HG03066 (cell line): ENCODE results near the gene RRP1B.

Experiments used
- ATAC-seq: cut with Tn5 transposase; IDR thresholded peaks from one replicate; pipeline ENCODE4 v1.9.1; 2021; ENCODE audit warnings: low read depth; ENCODE audit not compliant: unreplicated experiment

Gene RRP1B

DNA sequence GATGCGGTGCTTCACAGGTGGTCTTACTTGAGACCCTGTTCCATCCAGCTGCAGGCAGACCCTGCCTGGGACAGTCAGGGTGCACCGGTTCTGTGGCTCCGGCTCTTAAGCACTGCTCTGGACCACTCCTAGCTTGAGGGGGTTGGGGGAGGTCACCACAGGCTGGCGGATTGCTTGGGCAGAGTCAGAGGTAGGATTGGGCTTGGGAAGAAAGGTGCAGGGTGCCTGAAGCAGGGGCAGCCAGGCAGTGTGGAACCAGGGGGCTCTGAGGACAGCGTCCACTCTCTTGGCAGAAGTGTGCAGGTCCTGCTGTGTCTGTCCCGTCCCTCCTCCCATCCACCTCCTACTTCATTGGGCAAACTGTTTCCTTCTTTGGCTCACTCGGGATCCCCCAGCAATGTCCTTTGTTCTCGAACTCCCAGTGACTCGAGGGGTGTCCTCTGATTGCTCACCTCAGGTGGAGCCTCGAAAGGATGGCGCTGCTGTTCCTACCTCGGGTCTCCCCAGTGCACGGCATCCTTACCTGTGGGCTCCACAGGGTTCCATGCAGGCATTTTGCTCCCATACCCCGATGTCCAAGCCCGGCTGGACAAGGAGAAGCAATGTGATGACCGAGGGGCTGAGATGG, 61.3 kb downstream of the RRP1B start:
- no peak for ATAC-seq

DNA sequence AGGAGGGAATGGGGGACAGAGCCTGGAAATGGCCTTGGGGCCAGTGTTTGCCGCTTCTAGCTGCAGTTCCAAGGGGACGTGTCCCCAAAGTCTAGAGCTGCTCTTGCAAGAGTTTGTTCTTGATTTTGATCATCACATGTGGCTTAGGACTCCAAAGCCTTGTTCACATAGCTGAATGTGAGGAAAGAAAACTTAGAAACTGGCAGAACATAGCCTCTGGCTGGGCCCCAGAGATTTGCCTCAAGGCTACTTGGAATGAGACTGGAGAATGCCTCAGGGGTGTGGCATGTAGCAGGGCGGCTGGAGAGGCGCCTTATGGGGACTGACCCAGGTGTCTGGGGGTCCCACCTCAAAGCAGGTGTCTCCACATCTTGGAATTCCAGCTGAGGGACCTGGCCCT, 61.8 kb downstream of the RRP1B start:
- no peak for ATAC-seq

DNA sequence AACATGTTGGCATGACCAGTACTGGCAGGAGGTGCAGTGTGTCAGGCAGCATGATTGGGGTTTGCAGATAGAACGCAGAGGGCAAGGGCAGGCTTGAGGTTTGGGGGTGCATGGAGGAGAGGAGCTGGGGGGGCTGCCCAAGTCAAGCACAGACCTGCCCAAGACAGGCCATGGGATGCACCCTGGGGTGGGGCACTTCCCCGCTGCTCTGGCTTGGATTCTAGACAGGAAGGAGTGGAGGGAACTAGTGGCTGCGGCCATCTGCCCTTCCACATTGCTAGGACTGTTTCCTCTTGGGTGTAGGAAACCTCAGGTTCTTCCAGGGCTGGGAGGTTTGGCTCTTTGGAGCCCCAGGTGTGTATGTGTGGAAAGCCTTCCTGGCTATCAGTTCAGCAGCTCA, 62.6 kb downstream of the RRP1B start:
- no peak for ATAC-seq

DNA sequence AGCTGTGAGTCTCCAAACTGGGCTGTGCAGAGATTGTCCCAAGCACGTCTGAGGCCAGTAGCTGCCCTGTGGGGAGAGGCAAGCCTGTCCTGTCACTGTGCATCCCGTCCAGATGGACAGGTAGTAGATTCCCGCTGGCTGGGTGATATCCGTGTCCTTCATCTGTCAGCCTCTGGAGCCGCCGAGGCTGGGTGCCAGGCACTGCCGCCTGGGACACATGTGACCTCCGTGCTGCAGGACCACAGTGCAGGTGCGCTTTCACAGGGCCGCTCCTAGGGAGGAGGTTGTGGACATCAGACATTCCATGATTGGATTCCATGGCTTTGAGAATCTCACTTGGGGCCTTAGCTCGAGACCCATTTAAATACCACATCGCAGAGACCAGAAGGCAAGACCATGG, 64.3 kb downstream of the RRP1B start:
- no peak for ATAC-seq

DNA sequence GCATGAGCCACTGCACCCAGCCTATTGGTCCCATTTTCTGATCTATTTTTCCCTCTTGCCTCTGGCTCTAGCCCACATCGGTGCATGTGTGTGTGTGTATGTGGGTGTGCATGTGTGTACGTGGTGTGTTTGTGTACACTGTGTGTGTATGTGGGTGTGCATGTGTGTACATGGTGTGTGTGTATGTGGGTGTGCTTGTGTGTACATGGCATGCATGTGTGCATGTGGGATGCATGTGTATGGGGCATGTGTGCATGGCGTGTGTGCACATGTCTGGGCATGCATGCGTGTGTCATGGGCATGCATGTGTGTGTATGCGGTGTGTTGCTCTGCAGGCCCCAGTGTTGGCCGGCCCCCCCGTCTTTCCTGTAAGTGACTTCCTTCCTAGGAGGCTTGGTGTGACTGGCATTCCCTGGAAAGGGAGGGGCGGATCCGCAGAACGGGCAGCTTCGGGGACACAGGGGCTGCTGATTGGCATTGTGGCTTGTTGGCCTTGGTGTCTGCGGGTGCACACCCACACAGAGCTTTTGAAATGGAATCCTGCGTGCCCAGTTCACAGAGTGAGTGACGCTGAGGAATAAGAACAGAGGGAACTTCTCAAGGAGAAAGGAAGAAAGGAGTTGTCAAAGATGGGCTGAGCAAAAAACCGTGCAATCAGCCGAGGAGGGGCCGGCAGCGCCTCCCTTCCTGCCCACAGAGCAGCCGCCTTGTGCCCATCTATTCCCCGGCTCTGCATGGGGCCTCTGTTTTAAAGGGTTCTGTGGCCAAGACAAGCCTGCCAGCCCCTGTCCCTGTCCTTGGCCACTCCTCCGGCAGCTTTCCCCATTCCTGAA, 67.5 kb downstream of the RRP1B start:
- no peak for ATAC-seq

DNA sequence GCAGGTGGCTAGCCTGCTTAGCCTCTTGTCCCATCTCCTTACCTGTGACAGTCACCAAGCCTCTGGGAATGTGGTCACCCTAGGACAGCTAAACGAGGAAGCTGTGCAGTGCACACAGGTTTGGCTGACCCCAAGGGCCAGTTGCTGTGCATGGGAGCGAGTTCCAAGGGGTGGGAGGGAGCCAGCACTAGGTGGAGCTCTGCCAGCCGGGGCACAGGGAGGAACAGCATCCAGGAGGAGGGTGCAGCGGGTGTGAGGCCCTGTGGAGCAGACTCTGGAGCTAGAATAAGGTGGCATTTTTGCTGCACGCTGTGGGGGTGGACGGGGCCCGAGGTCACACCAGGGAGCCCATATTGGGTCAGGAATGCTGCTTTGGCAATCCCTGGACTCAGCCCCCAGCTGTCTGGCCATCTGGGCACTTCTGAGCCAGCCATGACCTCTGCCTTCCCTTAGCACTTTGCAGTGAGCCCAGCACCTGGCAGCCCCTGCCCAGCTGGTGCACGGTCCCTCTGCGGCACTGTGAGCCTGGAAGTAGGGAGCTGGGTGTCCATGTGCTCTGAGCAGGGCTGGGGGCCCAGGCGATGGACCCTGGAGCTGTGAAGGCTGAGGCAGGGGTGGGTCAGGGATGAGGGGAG, 68.3 kb downstream of the RRP1B start:
- ATAC-seq = no peak

DNA sequence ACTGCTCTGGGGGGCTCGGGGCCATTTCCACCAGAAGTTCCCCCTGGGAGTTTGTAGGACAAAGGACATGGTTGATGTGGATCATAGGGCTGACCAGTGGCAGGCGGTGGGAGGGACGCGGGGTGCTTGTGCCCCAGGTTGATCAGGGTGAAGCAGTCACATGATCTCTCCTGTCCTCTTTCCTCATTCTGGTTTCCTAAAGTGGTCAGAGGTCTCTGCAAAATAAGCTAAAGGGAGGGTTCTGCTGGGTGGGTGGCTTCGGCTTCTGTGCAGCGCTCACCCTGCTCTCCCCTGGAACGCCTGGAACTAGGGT, 68.8 kb downstream of the RRP1B start:
- ATAC-seq = peak; percentile 13

DNA sequence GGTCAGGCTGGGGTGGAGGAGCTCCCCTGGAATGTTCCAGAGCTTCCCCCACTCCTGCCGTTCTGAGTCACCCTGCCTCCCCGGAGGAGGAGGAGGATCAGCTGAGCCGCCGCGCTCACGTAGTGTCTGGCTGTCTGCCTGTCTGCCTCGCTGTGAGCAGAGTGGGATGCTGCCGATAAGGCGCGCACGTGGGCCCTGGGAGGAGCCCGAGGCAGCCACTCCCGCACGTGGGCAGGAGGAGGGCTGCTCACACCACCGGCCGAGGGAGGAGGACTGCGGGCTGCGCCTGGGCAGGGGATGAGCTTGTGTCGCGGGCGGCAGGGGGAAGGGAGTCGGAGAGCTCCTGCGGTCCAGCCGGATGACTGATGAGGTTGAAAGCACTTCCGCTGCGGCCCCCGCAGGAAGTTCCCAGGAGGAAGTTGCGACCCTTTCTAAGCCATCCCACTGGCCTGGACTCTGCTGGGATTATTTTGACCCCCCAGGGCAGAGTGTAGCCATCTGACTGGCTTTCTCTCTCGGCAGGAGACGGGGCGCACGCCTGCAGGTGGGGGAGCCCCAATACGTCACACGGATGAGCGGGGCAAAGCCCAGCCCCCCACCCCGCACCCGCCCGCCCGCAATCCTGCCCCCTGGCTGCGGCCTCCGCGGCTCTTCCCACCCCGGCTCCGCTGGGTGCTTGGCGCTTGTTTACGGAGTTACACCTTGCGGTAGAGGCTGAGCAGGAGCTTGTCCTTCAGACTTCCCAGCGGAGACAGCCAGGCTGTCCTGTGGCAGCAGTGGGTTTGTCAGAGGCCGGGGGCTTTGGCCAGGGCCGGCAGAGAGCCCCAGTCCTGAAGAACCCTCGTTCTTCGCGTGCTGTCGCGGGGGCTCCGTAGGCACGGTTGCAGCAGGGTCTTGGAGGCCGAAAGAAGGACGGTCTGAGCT, 69.4 kb downstream of the RRP1B start:
- peak; percentile 59 for ATAC-seq

DNA sequence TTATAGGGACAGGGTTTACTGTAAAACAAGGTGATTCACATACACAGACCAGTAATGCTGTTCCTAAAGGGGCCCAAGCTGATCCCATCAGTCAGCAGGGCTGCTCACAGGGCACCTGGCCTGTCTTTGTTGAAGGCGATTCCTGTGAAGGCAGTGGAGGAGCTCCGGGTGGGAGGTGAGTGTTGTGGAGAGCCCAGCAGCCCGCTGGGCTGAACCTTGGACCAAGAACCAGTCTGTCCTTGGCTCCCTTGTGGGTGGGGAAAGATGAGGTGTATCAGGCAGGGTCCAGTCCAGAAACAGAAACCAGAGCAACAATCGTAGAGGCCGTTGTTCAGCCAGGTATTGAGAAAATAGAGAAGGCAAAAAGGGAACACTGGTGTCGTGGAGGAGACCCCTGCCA, 72.1 kb downstream of the RRP1B start:
- no peak for ATAC-seq

DNA sequence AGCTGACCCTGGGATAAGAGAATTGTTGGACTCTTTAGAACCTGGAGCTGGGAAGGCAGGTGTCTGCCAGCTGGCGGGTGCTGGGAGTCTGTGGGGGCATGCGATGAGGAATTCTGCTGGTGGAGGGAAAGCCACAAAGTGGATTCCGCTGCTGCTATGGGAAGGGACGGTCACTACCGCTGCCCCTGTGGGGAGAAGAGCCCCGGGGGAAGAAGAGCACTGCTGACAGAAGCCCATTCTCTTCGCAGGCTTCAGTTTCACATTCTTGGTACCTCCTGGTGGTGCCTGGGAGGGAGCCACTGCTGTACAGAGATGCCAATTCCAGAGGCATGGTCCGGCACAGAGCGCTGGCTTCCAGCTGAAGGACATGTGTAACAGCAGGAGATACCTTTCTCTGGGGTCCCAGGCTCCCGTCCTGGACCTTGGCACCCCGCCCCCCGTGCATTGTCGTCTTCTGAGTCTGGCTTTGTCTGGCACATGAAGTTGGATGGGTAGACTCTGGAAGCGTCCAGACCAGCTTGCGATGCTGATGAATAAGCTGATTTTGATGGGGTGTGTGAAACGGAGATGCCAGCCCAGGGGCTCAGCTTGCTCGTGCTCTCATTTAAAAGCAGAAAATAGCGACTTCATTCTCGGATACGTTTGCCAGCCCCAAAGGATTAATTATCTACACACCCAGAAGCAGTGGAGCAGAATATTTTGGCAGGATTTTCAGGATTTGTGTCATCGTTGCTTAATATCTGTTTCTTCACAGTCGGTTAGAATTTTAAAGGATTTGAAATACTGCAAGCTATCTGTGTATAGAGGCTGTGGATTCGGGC, 72.7 kb downstream of the RRP1B start:
- ATAC-seq = no peak

DNA sequence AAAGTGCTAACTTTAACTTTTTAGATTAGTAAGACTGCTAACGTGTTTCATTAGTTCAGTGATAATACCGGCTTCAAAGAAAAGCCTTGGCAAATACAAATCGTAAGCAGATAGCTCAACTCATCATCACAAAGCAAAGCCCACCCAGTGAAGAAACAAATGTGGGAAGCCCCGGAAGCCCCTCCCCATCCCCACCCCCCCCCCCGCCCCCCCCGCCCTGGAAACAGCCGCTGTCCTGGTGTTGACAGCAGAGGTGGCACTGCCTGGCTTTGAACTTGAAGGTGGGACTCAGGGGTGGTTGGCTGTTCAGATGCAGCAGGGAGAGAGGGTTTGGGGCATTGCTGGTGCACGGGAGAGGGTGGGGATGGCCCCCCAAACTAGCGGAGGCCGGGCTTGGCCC, 73.7 kb downstream of the RRP1B start:
- ATAC-seq = no peak

DNA sequence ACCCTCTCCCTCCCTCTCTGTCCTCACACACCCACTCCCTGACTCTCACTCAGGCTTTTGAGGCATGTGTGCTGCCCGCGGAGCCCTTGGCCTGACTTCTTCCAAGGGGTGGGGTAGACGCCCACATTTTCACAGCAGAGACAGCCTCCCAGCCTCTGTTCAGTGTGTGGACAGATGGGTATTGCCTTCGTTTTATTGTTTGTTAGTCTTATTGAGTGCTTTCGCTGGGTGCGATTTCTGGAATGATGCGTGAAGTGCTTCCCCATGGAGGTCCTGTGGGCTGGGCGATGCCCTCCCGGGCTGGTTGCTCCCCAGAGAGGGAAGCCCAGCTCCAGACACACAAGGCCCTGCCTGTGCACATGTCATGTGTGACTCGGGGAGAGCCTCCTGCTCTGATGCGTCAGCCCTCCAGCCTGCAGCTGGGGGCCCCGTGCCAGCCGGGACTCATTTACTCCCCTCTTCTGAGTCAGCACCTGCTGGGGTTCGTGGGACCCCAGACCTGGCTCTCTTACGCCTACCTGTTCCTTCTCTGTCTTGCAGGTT, 74.2 kb downstream of the RRP1B start:
- ATAC-seq = no peak

DNA sequence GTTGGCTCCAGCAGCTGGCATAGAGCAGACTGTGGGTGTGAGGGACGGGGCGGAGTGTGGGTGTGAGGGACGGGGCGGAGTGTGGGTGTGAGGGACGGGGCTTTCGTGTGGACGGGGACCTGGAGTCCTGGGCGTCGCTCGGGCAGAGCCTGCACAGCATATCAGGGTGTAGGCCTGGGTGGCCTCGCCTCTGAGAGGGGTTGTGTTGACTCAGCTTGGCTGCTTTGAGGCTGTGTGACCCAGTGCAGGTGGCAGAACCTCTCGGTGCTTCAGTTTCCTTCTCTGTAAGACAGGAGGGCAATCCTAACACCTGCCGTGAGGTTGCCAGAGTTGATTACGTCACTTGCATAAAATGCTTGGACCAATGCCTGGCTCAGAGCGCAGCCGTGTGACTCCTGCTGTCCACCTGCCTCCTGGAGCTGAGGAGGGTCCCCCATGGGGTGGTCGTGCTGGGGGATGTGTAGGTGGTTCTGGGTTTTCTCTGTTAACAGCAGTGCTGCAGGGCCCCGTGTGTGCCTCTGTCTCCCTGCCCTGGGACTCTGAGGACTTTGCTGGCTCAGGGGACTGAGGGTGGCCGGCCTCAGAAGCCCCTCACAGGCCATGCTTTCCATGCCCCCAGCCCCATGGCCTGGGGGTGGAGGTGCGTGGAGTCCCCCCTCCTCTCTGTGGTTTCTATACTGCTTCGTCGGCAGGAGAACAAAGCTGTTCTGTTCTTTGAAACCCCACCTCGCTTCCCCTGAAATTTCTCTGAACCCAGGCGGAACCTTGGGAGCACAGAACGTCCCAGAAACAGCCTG, 75.0 kb downstream of the RRP1B start:
- no peak for ATAC-seq

DNA sequence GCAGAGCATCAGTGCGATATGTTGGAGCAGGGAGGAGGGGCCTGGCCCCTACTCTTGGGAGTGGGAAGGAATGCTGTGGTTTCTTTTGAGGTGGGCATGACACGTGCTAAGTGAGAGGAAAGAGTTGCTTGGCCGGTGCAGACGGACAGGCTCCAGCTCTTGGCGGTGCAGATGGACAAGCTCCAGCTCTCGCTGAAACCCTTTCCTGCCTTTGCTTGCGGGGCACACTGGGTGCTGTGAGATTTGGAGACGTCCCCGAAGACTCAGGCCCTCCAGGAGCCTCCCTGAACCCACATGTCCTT, 75.5 kb downstream of the RRP1B start:
- ATAC-seq = no peak

DNA sequence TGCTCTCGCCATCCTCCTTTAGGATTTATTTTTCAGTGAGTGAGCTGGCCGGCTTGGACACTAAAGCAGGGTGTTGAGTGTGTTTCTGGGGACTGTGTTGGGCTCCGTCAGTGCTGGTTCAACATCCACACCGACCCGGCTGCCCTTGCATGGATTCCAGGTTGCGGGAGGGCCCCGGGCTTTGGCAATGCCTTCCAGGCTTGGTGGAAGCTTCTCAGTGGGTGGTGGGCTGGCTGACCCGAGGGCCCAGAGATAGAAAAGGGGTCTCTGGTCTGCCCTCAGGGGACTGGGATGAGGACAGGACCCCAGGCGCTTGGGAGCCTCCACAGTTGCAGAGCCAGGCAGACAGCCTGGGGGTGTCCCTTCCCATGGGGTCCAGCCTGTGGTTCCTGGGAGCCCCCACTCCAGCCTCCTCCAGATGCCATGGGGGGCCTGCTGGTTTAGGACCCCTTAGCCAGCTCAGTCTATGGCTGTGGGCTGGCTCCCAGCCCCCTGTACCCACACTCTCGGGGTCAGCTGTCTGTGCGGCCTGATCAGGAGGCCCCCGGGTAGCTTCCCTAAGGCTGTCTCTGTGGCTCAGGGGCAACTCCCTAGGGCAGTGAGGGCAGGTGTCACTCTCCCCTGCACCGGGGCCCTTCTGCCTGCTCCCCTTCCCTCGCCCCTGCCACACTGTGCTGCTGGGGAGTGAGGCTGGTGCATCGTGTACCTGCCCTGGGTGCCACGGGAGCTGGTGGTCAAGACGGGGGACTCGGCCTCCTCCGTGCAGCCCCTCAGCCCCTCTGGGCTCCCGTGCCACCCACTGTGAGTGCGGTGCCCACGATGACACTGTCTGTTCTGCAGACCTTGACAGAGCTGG, 76.1 kb downstream of the RRP1B start:
- no peak for ATAC-seq

DNA sequence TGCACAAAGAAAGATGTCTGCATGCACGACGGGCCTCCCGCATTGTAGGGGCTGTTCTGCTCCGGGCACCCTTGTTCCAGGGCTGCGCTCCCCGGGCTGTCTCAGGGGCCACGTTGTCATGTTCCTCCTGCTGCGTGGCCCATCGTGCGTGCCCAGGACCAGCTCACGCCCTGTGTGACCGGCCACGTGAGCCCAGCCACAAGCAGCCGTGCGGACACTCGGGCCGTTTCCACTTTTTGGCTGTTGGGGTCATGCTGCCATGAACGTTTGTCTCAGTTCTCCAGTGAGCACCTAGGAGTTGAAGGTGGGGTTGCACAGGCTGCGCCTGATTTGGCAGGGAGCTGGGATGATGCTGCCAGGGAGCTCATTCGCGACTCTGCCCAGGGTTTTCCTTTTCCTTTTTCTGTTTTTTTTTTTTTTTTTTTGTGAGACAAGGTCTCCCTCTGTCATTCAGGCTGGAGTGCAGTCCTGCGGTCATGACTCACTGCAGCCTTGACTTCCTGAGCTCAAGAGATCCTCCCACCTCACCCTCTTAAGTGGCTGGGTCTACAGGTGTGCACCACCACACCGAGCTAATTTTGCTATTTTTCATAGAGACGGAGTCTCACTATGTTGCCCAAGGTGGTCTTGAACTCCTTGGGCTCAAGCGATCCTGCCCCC, 77.0 kb downstream of the RRP1B start:
- no peak for ATAC-seq

DNA sequence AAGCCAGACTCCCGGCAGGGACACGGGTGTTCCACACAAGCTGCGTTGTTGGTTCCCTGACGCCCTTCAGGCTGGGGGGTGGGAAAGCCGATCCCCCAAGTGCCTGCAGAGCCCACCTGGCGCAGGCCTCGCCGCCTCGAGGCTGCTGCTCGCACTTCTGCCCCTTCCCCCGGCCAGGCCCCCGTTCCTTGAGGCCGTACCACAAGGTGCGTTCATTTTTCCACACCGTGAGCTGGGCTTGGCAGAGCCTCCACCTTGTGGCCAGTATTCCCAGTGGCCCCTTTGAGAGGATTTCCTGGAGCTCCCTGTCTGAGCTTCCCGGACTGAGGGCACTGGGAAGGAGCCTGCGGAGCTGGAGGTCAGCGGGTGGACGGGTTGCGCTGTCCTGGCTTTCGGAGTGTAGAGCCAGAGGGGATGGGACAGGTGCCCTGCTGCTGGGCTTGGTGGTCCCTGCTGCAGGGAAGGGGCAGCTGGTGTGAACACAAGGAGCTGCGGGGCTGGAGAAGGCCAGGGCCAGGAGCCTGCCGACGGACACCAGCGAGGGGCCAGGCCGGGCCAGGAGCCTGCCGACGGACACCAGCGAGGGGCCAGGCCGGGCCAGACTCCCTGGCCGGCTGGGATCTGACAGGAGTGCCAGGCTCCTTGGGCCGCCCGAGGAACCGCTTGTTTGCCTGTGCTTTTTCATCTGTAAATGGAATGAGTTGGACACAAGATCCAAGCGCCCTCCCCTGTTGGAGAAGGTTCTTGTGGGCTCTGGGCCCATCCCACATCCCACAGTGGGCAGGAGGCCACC, 78.0 kb downstream of the RRP1B start:
- no peak for ATAC-seq
